HCT116 (cell line): ENCODE results near the gene UBE2E2. TPM values are rescaled to one million over a fixed set of nuclear protein-coding genes. Genes with fewer than 3 reads are reported as not detected.

Experiments
- ATAC-seq: fragments of 200-7000 bp; cut with Tn5 transposase; 2 replicates; pipeline ENCODE4 v1.9.1; 2020; ENCODE audit warnings: mild to moderate bottlenecking, moderate library complexity
- BruUV-seq: library from RNA; stranded (reverse); fragments of 400-500 nt; replicated peaks from 2 replicates; lab custom pipeline; 2021; lab: Mats Ljungman, UMichigan
- CTCF ChIA-PET: fragments of 300-600 bp; sonication (Branson Sonifier 250); formaldehyde crosslinking; loops from one replicate; lab custom pipeline; 2021; ENCODE audit warnings: antibody characterized with exemption; lab: Charles Lee
- POLR2A ChIA-PET: fragments of 300-600, 350-600 bp; sonication (Branson Sonifier 250); formaldehyde crosslinking; loops from one replicate; lab custom pipeline; 2021; ENCODE audit warnings: antibody characterized with exemption; lab: Charles Lee
- RAD21 ChIA-PET, 2 experiments: fragments of 300-600 bp; sonication (Branson Sonifier 250); formaldehyde crosslinking; loops; one replicate each; lab custom pipeline; 2023; ENCODE audit warnings: low total read pairs in 2 of 2; ENCODE audit not compliant: uncharacterized antibody in 2 of 2, unreplicated experiment in 2 of 2, low non-redundant PET in 1 of 2; lab: Charles Lee
- DNase-seq: peaks from one replicate; pipeline ENCODE4 v3.0.0-alpha.2; 2010; ENCODE audit warnings: low read depth, low spot score
- H2AFZ ChIP-seq: fragments of 200-600 bp; shearing (Covaris generic), sonication (generic); 2 replicates; pipeline ENCODE4 v1.6.1; 2017; ENCODE audit warnings: low read depth, mixed run types, mixed read lengths, antibody characterized with exemption, low read length; ENCODE audit not compliant: poor library complexity, severe bottlenecking
- H3K27ac ChIP-seq: 2 replicates; pipeline ENCODE4 v1.5.1; 2012; ENCODE audit warnings: low read depth, low read length
- H3K27me3 ChIP-seq: fragments of 200-600 bp; sonication (generic); 2 replicates; pipeline ENCODE4 v1.6.1; 2016; ENCODE audit warnings: mixed run types, low read length, mixed read lengths; ENCODE audit not compliant: insufficient read depth
- H3K36me3 ChIP-seq, 2 experiments: fragments of 200-500 bp in 1 of 2; fragments of 200-600 bp in 1 of 2; sonication (Bioruptor generic) in 1 of 2; sonication (generic) in 1 of 2; 2 replicates each; pipeline versions ENCODE4 v1.5.1 to v1.6.1; 2014 to 2016; ENCODE audit warnings: low read length in 2 of 2, inconsistent platforms in 1 of 2, mixed read lengths in 1 of 2, mixed run types in 1 of 2; ENCODE audit not compliant: insufficient read depth in 2 of 2, control insufficient read depth in 1 of 2
- H3K4me1 ChIP-seq, 2 experiments: fragments of 200-600 bp in 1 of 2; sonication (generic) in 1 of 2; 2 replicates each; pipeline versions ENCODE4 v1.5.1 to v1.6.1; 2012 to 2017; ENCODE audit warnings: low read length in 2 of 2, inconsistent platforms in 1 of 2, mild to moderate bottlenecking in 1 of 2, mixed read lengths in 1 of 2, mixed run types in 1 of 2, moderate library complexity in 1 of 2; ENCODE audit not compliant: insufficient read depth in 2 of 2, control insufficient read depth in 1 of 2
- H3K4me2 ChIP-seq: fragments of 200-600 bp; sonication (generic); 2 replicates; pipeline ENCODE4 v1.6.1; 2017; ENCODE audit warnings: mixed run types, low read length, mixed read lengths
- H3K4me3 ChIP-seq, 2 experiments: fragments of 200-600 bp in 1 of 2; sonication (generic) in 1 of 2; replicated peaks in 1 of 2; 2 replicates each; pipeline ENCODE4 v1.5.1; 2011 to 2016; ENCODE audit warnings: low read length in 2 of 2, control low read depth in 1 of 2, low read depth in 1 of 2, mild to moderate bottlenecking in 1 of 2, mixed read lengths in 1 of 2, mixed run types in 1 of 2
- H3K79me2 ChIP-seq: fragments of 200-600 bp; sonication (generic); 2 replicates; pipeline ENCODE4 v1.6.1; 2017; ENCODE audit warnings: mild to moderate bottlenecking, mixed run types, low read length, moderate library complexity, mixed read lengths; ENCODE audit not compliant: insufficient read depth
- H3K9ac ChIP-seq: fragments of 200-600 bp; sonication (generic); 2 replicates; pipeline ENCODE4 v1.6.1; 2016; ENCODE audit warnings: low read length, mixed read lengths
- H3K9me2 ChIP-seq: fragments of 200-600 bp; sonication (generic), shearing (Covaris generic); 2 replicates; pipeline ENCODE4 v1.6.1; 2017; ENCODE audit warnings: mixed run types, mild to moderate bottlenecking, moderate library complexity; ENCODE audit not compliant: insufficient read depth
- H3K9me3 ChIP-seq, 2 experiments: fragments of 200-500 bp in 1 of 2; fragments of 200-600 bp in 1 of 2; sonication (Bioruptor generic) in 1 of 2; sonication (generic) in 1 of 2; 2 replicates each; pipeline ENCODE4 v1.6.1; 2014 to 2017; ENCODE audit warnings: low read length in 2 of 2, mixed read lengths in 2 of 2, inconsistent platforms in 1 of 2, low read depth in 1 of 2, mild to moderate bottlenecking in 1 of 2, mixed run types in 1 of 2, moderate library complexity in 1 of 2; ENCODE audit not compliant: control insufficient read depth in 1 of 2, insufficient read depth in 1 of 2
- H4K20me1 ChIP-seq: fragments of 200-600 bp; sonication (generic), shearing (Covaris generic); 2 replicates; pipeline ENCODE4 v1.6.1; 2017; ENCODE audit warnings: mixed run types, mild to moderate bottlenecking, moderate library complexity; ENCODE audit not compliant: insufficient read depth
- CBX3 ChIP-seq: IDR thresholded peaks from 2 replicates; pipeline ENCODE4 v1.6.1; 2012; ENCODE audit warnings: low read depth
- CEBPB ChIP-seq: IDR thresholded peaks from 2 replicates; pipeline ENCODE4 v1.6.1; 2012; ENCODE audit warnings: low read depth
- EGR1 ChIP-seq: IDR thresholded peaks from 2 replicates; pipeline ENCODE4 v1.6.1; 2012; ENCODE audit warnings: low read depth
- ELF1 ChIP-seq: IDR thresholded peaks from 2 replicates; pipeline ENCODE4 v1.6.1; 2012; ENCODE audit warnings: low read depth, borderline replicate concordance
- EZH2 ChIP-seq: fragments of 200-600 bp; sonication (generic); IDR thresholded peaks from 2 replicates; pipeline ENCODE4 v1.6.1; 2017; ENCODE audit warnings: antibody characterized with exemption, mixed run types
- EZH2phosphoT487 ChIP-seq: fragments of 200-600 bp; IDR thresholded peaks from 2 replicates; pipeline ENCODE4 v1.6.1; 2018; ENCODE audit warnings: antibody characterized with exemption, borderline replicate concordance
- JUND ChIP-seq: IDR thresholded peaks from 2 replicates; pipeline ENCODE4 v1.6.1; 2012
- MAX ChIP-seq: IDR thresholded peaks from 2 replicates; pipeline ENCODE4 v1.6.1; 2012
- POLR2A ChIP-seq: IDR thresholded peaks from 2 replicates; pipeline ENCODE4 v1.7.0; 2011; ENCODE audit warnings: borderline replicate concordance; ENCODE audit not compliant: insufficient read depth, insufficient read length; ENCODE audit errors: extremely low read depth
- POLR2AphosphoS5 ChIP-seq: IDR thresholded peaks from 2 replicates; pipeline ENCODE4 v1.6.1; 2011; ENCODE audit warnings: mild to moderate bottlenecking, low read depth, low read length, moderate library complexity
- RAD21 ChIP-seq: IDR thresholded peaks from 2 replicates; pipeline ENCODE4 v1.6.1; 2012; ENCODE audit warnings: low read depth, mild to moderate bottlenecking
- SP1 ChIP-seq: IDR thresholded peaks from 2 replicates; pipeline ENCODE4 v1.6.1; 2012; ENCODE audit warnings: low read depth
- SRF ChIP-seq: IDR thresholded peaks from 2 replicates; pipeline ENCODE4 v1.6.1; 2012; ENCODE audit warnings: low read depth
- YY1 ChIP-seq: IDR thresholded peaks from 2 replicates; pipeline ENCODE4 v1.6.1; 2011; ENCODE audit warnings: low read length, low read depth, moderate library complexity, mild to moderate bottlenecking; ENCODE audit not compliant: insufficient replicate concordance; ENCODE audit errors: extremely low read depth
- ZNF274 ChIP-seq: fragments of 200-500 bp; sonication (Bioruptor generic); IDR thresholded peaks from 2 replicates; pipeline ENCODE4 v1.6.1; 2014; ENCODE audit warnings: mild to moderate bottlenecking, low read depth, low read length, inconsistent platforms
- intact Hi-C: fragments of 100-400 bp; cut with micrococcal nuclease; formaldehyde crosslinking; loops from 2 replicates; pipeline ENCODE4 v1.10.0; 2022
- total RNA-seq: library from RNA; stranded (reverse); gene quantifications from one replicate; pipeline ENCODE4 v1.2.1, GENCODE V29; 2021; ENCODE audit not compliant: unreplicated experiment
- TF ChIP-seq, protein P1 (sequence below): IDR thresholded peaks from 2 replicates; pipeline ENCODE4 v1.6.1; 2012

UBE2E2 gene
- total RNA-seq, 1 experiment from 2014 or later = 21.4 TPM

DNA sequence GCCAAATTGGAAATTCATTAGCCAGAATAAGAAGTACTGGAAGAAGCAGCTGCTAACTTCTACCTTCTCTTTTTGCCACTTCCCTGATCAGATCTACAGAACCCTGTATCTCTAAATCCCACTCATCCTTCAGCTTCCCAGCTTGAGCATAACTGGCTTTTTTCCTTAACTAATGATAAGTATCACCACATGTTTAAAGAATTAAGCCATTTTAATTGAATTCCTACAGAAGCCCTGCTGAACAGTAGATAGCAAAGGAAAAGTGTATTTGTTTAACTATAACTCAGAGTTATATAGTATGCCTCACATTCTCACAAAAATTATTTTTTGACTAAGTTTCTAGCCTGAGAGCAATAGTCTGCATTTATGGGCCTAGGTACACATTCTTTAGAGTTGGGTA lies 262.4 kb downstream of the UBE2E2 start:
- BruUV-seq = no TSS peak

GRCh38 chr3:23468203-23468602 lies 265.1 kb downstream of the UBE2E2 start:
- TF ChIP-seq SRF (no peak), EGR1 (no peak), ELF1 (no peak), EZH2phosphoT487 (no peak), POLR2AphosphoS5 (no peak), SP1 (no peak), ZNF274 (no peak), YY1 (no peak), RAD21 (no peak), POLR2A (no peak), MAX (no peak), JUND (no peak), CEBPB (no peak)
- TF ChIP-seq, protein P1, sequence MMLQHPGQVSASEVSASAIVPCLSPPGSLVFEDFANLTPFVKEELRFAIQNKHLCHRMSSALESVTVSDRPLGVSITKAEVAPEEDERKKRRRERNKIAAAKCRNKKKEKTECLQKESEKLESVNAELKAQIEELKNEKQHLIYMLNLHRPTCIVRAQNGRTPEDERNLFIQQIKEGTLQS = no peak
- TF ChIP-seq, all 23 proteins: peak for 0
- H3K79me2 ChIP-seq = no peaks in the 10 kb centered on the region
- intact Hi-C loops = no loop called here

More for the DNA sequence above, 262.4 kb downstream of the UBE2E2 start:
- no peaks in the 10 kb centered on the region for H3K27me3 ChIP-seq
- H2AFZ ChIP-seq = no peak overlapping the region
- no peak overlapping the region for H3K4me3 ChIP-seq
- intact Hi-C loops = no loop called here
- no peak overlapping the region for H3K4me2 ChIP-seq
- POLR2A ChIA-PET = no interaction called here
- H3K36me3 ChIP-seq = no peaks in the 10 kb centered on the region
- TF ChIP-seq CBX3 (no peak), EZH2 (no peak), RAD21 (no peak), EZH2phosphoT487 (no peak)
- TF ChIP-seq, protein P1 = no peak
- ATAC-seq (no peak), DNase-seq (no peak)
- no peaks in the 10 kb centered on the region for H3K9me2 ChIP-seq
- H3K4me1 ChIP-seq = no peaks in the 10 kb centered on the region
- H4K20me1 ChIP-seq = no peaks in the 10 kb centered on the region
- no peaks in the 10 kb centered on the region for H3K9me3 ChIP-seq
- H3K27ac ChIP-seq = no peak overlapping the region
- H3K79me2 ChIP-seq = no peaks in the 10 kb centered on the region
- no peak overlapping the region for H3K9ac ChIP-seq
- CTCF ChIA-PET = no interaction called here
- RAD21 ChIA-PET = no interaction called here

More at GRCh38 chr3:23468203-23468602, 265.1 kb downstream of the UBE2E2 start:
- H3K4me3 ChIP-seq = no peak overlapping the region
- no peak overlapping the region for H3K4me2 ChIP-seq
- ChIA-PET CTCF (no interaction called here), POLR2A (no interaction called here), RAD21 (no interaction called here)
- no peak for DNase-seq
- no peaks in the 10 kb centered on the region for H3K4me1 ChIP-seq
- no peaks in the 10 kb centered on the region for H3K9me2 ChIP-seq
- H4K20me1 ChIP-seq = no peaks in the 10 kb centered on the region
- no peaks in the 10 kb centered on the region for H3K9me3 ChIP-seq
- no TSS peak for BruUV-seq
- H3K9ac ChIP-seq = no peak overlapping the region
- no peak overlapping the region for H3K27ac ChIP-seq
- no peak overlapping the region for H2AFZ ChIP-seq
- H3K27me3 ChIP-seq = no peaks in the 10 kb centered on the region
- ATAC-seq = no peak
- H3K36me3 ChIP-seq = no peaks in the 10 kb centered on the region
